GM23338 (cell line): Measurements from ENCODE around the gene ADGB. TPM values are rescaled to one million over a fixed set of nuclear protein-coding genes. Genes with fewer than 3 reads are reported as not detected.

Experiments used
- ATAC-seq: fragments of 200-7000 bp; cut with Tn5 transposase; 3 replicates; pipeline ENCODE4 v1.9.1; 2020
- DNase-seq: peaks from one replicate; pipeline ENCODE4 v3.0.0-alpha.2; 2015; ENCODE audit warnings: low spot score
- H2AFZ ChIP-seq: fragments of 200-600 bp; sonication (generic); 2 replicates; pipeline ENCODE4 v1.8.0; 2016; ENCODE audit warnings: antibody characterized with exemption, mild to moderate bottlenecking, moderate library complexity
- H3F3A ChIP-seq: fragments of 200-600 bp; sonication (generic); replicated peaks from 2 replicates; pipeline ENCODE4 v1.8.0; 2017; ENCODE audit warnings: antibody characterized with exemption, mixed run types, low read depth
- H3K27ac ChIP-seq: fragments of 200-600 bp; sonication (generic); 2 replicates; pipeline ENCODE4 v1.6.1; 2016; ENCODE audit warnings: low read depth
- H3K27me3 ChIP-seq: fragments of 200-600 bp; sonication (generic); 2 replicates; pipeline ENCODE4 v1.8.0; 2016; ENCODE audit warnings: mild to moderate bottlenecking, mixed run types, moderate library complexity; ENCODE audit not compliant: insufficient read depth
- H3K36me3 ChIP-seq: fragments of 200-600 bp; sonication (generic); 2 replicates; pipeline ENCODE4 v1.8.0; 2016; ENCODE audit warnings: mild to moderate bottlenecking; ENCODE audit not compliant: insufficient read depth
- H3K4me1 ChIP-seq: fragments of 200-600 bp; sonication (generic); 2 replicates; pipeline ENCODE4 v1.8.0; 2016; ENCODE audit warnings: mild to moderate bottlenecking, moderate library complexity; ENCODE audit not compliant: insufficient read depth
- H3K4me2 ChIP-seq: fragments of 200-600 bp; sonication (generic); 2 replicates; pipeline ENCODE4 v1.7.1; 2017; ENCODE audit warnings: mixed run types
- H3K4me3 ChIP-seq: fragments of 200-600 bp; sonication (generic); 2 replicates; pipeline ENCODE4 v1.6.1; 2016; ENCODE audit warnings: mixed run types
- H3K79me2 ChIP-seq: fragments of 200-600 bp; sonication (generic); replicated peaks from 2 replicates; pipeline ENCODE4 v1.8.0; 2017; ENCODE audit warnings: mild to moderate bottlenecking; ENCODE audit not compliant: insufficient read depth
- H3K9me2 ChIP-seq: fragments of 200-600 bp; sonication (generic); 2 replicates; pipeline ENCODE4 v1.8.0; 2017; ENCODE audit not compliant: insufficient read depth
- H4K20me1 ChIP-seq: fragments of 200-600 bp; sonication (generic); replicated peaks from 2 replicates; pipeline ENCODE4 v1.8.0; 2017; ENCODE audit warnings: mild to moderate bottlenecking; ENCODE audit not compliant: insufficient read depth
- H3K27ac Mint-ChIP-seq: 2 replicates; pipeline ENCODE4 v1.8.0; 2020; ENCODE audit warnings: inconsistent platforms, mild to moderate bottlenecking, moderate library complexity, mixed read lengths
- H3K27me3 Mint-ChIP-seq: 3 replicates; pipeline ENCODE4 v1.8.0; 2022; ENCODE audit warnings: low read depth, mild to moderate bottlenecking, moderate library complexity, mixed read lengths, inconsistent platforms; ENCODE audit not compliant: insufficient read depth, poor library complexity
- H3K36me3 Mint-ChIP-seq: 3 replicates; pipeline ENCODE4 v1.8.0; 2021; ENCODE audit warnings: low read depth, mild to moderate bottlenecking, inconsistent platforms, moderate library complexity, mixed read lengths
- H3K4me1 Mint-ChIP-seq: 3 replicates; pipeline ENCODE4 v1.8.0; 2020; ENCODE audit warnings: mild to moderate bottlenecking, inconsistent platforms, mixed read lengths
- H3K4me3 Mint-ChIP-seq: 3 replicates; pipeline ENCODE4 v1.8.0; 2021; ENCODE audit warnings: moderate library complexity, mild to moderate bottlenecking, inconsistent platforms, mixed read lengths
- H3K9me3 Mint-ChIP-seq: 3 replicates; pipeline ENCODE4 v1.8.0; 2020; ENCODE audit warnings: moderate library complexity, mild to moderate bottlenecking, inconsistent platforms, mixed read lengths
- CREB1 ChIP-seq: fragments of 250-450 bp; sonication (Bioruptor Pico); IDR thresholded peaks from 2 replicates; pipeline ENCODE4 v1.5.0; 2020; ENCODE audit warnings: low read depth, mild to moderate bottlenecking, moderate library complexity
- EZH2 ChIP-seq: fragments of 200-600 bp; sonication (generic); IDR thresholded peaks from one replicate; pipeline ENCODE4 v1.8.0; 2017; ENCODE audit warnings: antibody characterized with exemption, mild to moderate bottlenecking, low read depth; ENCODE audit not compliant: unreplicated experiment
- EZH2phosphoT487 ChIP-seq: fragments of 200-600 bp; sonication (generic); IDR thresholded peaks from one replicate; pipeline ENCODE4 v1.8.1; 2018; ENCODE audit warnings: antibody characterized with exemption; ENCODE audit not compliant: unreplicated experiment
- JUNB ChIP-seq: IDR thresholded peaks from one replicate; pipeline ENCODE4 v1.6.1; 2016; ENCODE audit warnings: antibody characterized with exemption; ENCODE audit not compliant: unreplicated experiment
- NANOG ChIP-seq: IDR thresholded peaks from 2 replicates; pipeline ENCODE4 v1.6.1; 2016; ENCODE audit warnings: antibody characterized with exemption, borderline replicate concordance
- POLR2AphosphoS5 ChIP-seq: IDR thresholded peaks from 2 replicates; pipeline ENCODE4 v1.6.1; 2016; ENCODE audit warnings: antibody characterized with exemption, low read depth
- STAT1 ChIP-seq: IDR thresholded peaks from one replicate; pipeline ENCODE4 v1.6.1; 2016; ENCODE audit warnings: antibody characterized with exemption; ENCODE audit not compliant: unreplicated experiment
- ZNF114 ChIP-seq: fragments of 250-450 bp; sonication (Bioruptor Pico); IDR thresholded peaks from 2 replicates; pipeline ENCODE4 v1.5.0; 2020; ENCODE audit warnings: mild to moderate bottlenecking, moderate library complexity
- ZNF331 ChIP-seq: fragments of 250-450 bp; sonication (Bioruptor Pico); IDR thresholded peaks from 2 replicates; pipeline ENCODE4 v1.5.0; 2020; ENCODE audit warnings: low read depth, mild to moderate bottlenecking, moderate library complexity
- polyA plus RNA-seq: library from polyadenylated mRNA; unstranded; fragments of >200 nt; fragmentation: Nextera tagmentation; extraction: Ambion mirVana; gene quantifications from 2 replicates; pipeline ENCODE4 v1.2.1, GENCODE V29; 2016
- total RNA-seq: library from RNA; depleted of rRNA; stranded (reverse); fragments of >200 nt; shearing (Covaris generic); gene quantifications from 2 replicates; pipeline ENCODE4 v1.2.3, GENCODE V29; 2014
- TF ChIP-seq, protein P1 (sequence below), 2 experiments: fragments of 200-600 bp in 1 of 2; sonication (generic) in 1 of 2; conservative IDR thresholded peaks; 2 replicates each; pipeline versions ENCODE4 v1.5.1 to v1.6.1; 2016 to 2017; ENCODE audit warnings: antibody characterized with exemption in 2 of 2, low read depth in 2 of 2, mild to moderate bottlenecking in 2 of 2, moderate library complexity in 1 of 2
- TF ChIP-seq, protein P2 (sequence below): IDR thresholded peaks from one replicate; pipeline ENCODE4 v1.6.1; 2018; ENCODE audit warnings: antibody characterized with exemption; ENCODE audit not compliant: unreplicated experiment
- TF ChIP-seq, protein P3 (sequence below): fragments of 250-450 bp; sonication (Bioruptor Pico); IDR thresholded peaks from 2 replicates; pipeline ENCODE4 v1.5.0; 2020; ENCODE audit warnings: mild to moderate bottlenecking, moderate library complexity
- TF ChIP-seq, protein P4 (sequence below): IDR thresholded peaks from 2 replicates; pipeline ENCODE4 v1.6.1; 2016; ENCODE audit warnings: antibody characterized with exemption

Gene ADGB
- total and polyA plus RNA-seq, 2 experiments from 2014 or later, result not detected

DNA sequence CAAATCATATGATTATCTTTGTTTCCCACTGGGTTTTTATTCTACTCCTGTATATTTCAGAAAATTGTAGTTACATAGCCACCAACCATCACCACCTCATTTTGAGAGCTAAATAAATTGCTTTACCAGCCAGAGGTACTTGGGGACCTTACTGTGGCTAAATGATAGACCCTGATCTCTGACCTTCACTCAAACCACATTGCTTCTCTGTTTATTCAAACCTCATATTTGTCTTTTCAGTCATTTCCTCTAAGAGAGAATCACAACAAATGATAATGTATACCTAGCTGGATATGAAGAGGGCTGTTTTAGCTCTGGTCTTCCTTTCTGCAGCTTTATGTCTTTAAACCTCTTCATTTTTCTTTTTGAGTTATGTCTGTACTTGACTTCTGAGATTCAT is 142.8 kb downstream of the ADGB start:
- H3F3A ChIP-seq, result no peaks in the 10 kb centered on the region
- H3K4me2 ChIP-seq, result no peak overlapping the region
- TF ChIP-seq ZNF114 (CRISPR knock-in tag) (no peak), CREB1 (CRISPR knock-in tag) (no peak), ZNF331 (CRISPR knock-in tag) (no peak), POLR2AphosphoS5 (no peak), JUNB (no peak), EZH2 (no peak), STAT1 (no peak), NANOG (no peak), EZH2phosphoT487 (no peak)
- TF ChIP-seq, protein P1, sequence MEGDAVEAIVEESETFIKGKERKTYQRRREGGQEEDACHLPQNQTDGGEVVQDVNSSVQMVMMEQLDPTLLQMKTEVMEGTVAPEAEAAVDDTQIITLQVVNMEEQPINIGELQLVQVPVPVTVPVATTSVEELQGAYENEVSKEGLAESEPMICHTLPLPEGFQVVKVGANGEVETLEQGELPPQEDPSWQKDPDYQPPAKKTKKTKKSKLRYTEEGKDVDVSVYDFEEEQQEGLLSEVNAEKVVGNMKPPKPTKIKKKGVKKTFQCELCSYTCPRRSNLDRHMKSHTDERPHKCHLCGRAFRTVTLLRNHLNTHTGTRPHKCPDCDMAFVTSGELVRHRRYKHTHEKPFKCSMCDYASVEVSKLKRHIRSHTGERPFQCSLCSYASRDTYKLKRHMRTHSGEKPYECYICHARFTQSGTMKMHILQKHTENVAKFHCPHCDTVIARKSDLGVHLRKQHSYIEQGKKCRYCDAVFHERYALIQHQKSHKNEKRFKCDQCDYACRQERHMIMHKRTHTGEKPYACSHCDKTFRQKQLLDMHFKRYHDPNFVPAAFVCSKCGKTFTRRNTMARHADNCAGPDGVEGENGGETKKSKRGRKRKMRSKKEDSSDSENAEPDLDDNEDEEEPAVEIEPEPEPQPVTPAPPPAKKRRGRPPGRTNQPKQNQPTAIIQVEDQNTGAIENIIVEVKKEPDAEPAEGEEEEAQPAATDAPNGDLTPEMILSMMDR (conservative IDR thresholded peaks at IDR 0.05; ENCODE audit: low read depth in 2 of 2), result no peak
- TF ChIP-seq, protein P2, sequence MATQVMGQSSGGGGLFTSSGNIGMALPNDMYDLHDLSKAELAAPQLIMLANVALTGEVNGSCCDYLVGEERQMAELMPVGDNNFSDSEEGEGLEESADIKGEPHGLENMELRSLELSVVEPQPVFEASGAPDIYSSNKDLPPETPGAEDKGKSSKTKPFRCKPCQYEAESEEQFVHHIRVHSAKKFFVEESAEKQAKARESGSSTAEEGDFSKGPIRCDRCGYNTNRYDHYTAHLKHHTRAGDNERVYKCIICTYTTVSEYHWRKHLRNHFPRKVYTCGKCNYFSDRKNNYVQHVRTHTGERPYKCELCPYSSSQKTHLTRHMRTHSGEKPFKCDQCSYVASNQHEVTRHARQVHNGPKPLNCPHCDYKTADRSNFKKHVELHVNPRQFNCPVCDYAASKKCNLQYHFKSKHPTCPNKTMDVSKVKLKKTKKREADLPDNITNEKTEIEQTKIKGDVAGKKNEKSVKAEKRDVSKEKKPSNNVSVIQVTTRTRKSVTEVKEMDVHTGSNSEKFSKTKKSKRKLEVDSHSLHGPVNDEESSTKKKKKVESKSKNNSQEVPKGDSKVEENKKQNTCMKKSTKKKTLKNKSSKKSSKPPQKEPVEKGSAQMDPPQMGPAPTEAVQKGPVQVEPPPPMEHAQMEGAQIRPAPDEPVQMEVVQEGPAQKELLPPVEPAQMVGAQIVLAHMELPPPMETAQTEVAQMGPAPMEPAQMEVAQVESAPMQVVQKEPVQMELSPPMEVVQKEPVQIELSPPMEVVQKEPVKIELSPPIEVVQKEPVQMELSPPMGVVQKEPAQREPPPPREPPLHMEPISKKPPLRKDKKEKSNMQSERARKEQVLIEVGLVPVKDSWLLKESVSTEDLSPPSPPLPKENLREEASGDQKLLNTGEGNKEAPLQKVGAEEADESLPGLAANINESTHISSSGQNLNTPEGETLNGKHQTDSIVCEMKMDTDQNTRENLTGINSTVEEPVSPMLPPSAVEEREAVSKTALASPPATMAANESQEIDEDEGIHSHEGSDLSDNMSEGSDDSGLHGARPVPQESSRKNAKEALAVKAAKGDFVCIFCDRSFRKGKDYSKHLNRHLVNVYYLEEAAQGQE, result no peak
- TF ChIP-seq, protein P3, sequence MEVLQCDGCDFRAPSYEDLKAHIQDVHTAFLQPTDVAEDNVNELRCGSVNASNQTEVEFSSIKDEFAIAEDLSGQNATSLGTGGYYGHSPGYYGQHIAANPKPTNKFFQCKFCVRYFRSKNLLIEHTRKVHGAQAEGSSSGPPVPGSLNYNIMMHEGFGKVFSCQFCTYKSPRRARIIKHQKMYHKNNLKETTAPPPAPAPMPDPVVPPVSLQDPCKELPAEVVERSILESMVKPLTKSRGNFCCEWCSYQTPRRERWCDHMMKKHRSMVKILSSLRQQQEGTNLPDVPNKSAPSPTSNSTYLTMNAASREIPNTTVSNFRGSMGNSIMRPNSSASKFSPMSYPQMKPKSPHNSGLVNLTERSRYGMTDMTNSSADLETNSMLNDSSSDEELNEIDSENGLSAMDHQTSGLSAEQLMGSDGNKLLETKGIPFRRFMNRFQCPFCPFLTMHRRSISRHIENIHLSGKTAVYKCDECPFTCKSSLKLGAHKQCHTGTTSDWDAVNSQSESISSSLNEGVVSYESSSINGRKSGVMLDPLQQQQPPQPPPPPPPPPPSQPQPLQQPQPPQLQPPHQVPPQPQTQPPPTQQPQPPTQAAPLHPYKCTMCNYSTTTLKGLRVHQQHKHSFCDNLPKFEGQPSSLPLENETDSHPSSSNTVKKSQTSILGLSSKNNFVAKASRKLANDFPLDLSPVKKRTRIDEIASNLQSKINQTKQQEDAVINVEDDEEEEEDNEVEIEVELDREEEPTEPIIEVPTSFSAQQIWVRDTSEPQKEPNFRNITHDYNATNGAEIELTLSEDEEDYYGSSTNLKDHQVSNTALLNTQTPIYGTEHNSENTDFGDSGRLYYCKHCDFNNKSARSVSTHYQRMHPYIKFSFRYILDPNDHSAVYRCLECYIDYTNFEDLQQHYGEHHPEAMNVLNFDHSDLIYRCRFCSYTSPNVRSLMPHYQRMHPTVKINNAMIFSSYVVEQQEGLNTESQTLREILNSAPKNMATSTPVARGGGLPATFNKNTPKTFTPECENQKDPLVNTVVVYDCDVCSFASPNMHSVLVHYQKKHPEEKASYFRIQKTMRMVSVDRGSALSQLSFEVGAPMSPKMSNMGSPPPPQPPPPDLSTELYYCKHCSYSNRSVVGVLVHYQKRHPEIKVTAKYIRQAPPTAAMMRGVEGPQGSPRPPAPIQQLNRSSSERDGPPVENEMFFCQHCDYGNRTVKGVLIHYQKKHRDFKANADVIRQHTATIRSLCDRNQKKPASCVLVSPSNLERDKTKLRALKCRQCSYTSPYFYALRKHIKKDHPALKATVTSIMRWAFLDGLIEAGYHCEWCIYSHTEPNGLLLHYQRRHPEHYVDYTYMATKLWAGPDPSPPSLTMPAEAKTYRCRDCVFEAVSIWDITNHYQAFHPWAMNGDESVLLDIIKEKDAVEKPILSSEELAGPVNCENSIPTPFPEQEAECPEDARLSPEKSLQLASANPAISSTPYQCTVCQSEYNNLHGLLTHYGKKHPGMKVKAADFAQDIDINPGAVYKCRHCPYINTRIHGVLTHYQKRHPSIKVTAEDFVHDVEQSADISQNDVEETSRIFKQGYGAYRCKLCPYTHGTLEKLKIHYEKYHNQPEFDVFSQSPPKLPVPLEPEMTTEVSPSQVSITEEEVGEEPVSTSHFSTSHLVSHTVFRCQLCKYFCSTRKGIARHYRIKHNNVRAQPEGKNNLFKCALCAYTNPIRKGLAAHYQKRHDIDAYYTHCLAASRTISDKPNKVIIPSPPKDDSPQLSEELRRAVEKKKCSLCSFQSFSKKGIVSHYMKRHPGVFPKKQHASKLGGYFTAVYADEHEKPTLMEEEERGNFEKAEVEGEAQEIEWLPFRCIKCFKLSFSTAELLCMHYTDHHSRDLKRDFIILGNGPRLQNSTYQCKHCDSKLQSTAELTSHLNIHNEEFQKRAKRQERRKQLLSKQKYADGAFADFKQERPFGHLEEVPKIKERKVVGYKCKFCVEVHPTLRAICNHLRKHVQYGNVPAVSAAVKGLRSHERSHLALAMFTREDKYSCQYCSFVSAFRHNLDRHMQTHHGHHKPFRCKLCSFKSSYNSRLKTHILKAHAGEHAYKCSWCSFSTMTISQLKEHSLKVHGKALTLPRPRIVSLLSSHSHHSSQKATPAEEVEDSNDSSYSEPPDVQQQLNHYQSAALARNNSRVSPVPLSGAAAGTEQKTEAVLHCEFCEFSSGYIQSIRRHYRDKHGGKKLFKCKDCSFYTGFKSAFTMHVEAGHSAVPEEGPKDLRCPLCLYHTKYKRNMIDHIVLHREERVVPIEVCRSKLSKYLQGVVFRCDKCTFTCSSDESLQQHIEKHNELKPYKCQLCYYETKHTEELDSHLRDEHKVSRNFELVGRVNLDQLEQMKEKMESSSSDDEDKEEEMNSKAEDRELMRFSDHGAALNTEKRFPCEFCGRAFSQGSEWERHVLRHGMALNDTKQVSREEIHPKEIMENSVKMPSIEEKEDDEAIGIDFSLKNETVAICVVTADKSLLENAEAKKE (CRISPR knock-in tag), result no peak
- TF ChIP-seq, protein P4, sequence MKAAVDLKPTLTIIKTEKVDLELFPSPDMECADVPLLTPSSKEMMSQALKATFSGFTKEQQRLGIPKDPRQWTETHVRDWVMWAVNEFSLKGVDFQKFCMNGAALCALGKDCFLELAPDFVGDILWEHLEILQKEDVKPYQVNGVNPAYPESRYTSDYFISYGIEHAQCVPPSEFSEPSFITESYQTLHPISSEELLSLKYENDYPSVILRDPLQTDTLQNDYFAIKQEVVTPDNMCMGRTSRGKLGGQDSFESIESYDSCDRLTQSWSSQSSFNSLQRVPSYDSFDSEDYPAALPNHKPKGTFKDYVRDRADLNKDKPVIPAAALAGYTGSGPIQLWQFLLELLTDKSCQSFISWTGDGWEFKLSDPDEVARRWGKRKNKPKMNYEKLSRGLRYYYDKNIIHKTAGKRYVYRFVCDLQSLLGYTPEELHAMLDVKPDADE, result no peak
- DNase-seq (no peak), ATAC-seq (no peak)
- H3K27me3 Mint-ChIP-seq, result no peaks in the 10 kb centered on the region
- no peak overlapping the region for H2AFZ ChIP-seq
- no peak overlapping the region for H3K27ac Mint-ChIP-seq
- H3K36me3 Mint-ChIP-seq, result no peaks in the 10 kb centered on the region
- H3K79me2 ChIP-seq, result no peaks in the 10 kb centered on the region
- H3K27me3 ChIP-seq, result no peaks in the 10 kb centered on the region
- no peaks in the 10 kb centered on the region for H3K9me3 Mint-ChIP-seq
- H3K9me2 ChIP-seq, result no peaks in the 10 kb centered on the region; the same call in 1 of the 2 replicates
- no peaks in the 10 kb centered on the region for H3K36me3 ChIP-seq
- no peaks in the 10 kb centered on the region; the same call in 2 of the 3 replicates for H3K4me1 Mint-ChIP-seq
- H3K4me3 Mint-ChIP-seq, result no peak overlapping the region
- H4K20me1 ChIP-seq, result no peaks in the 10 kb centered on the region
- no peaks in the 10 kb centered on the region for H3K4me1 ChIP-seq
- no peak overlapping the region for H3K4me3 ChIP-seq
- no peak overlapping the region for H3K27ac ChIP-seq
